SK-N-SH treated with all-trans-retinoic acid at 6 μM for 48 hours (cell line): ENCODE data around the gene MFAP1.
A peak's percentile ranks its signal among the peaks of the same experiment; 100 is the strongest.
"Not testable (repeated sequence)": the region's sequence is repeated elsewhere in the genome, so short reads cannot be mapped to it uniquely, and the experiment has no call there.

Experiments
- ATAC-seq: fragments of 200-7000 bp; cut with Tn5 transposase; 3 replicates; pipeline ENCODE4 v1.9.1; 2020; ENCODE audit warnings: mild to moderate bottlenecking, moderate library complexity
- ARNTL ChIP-seq: fragments of 450-650 bp; formaldehyde crosslinking; IDR thresholded peaks from 2 replicates; pipeline ENCODE4 v1.5.0; 2020; ENCODE audit warnings: low read depth, mild to moderate bottlenecking, moderate library complexity, borderline replicate concordance
- BACH2 ChIP-seq: fragments of 250-450 bp; sonication (Bioruptor Pico); IDR thresholded peaks from 2 replicates; pipeline ENCODE4 v1.9.0; 2021; ENCODE audit warnings: mild to moderate bottlenecking, borderline replicate concordance
- CSDC2 ChIP-seq: fragments of 250-450 bp; sonication (Bioruptor Pico); IDR thresholded peaks from 2 replicates; pipeline ENCODE4 v1.5.0; 2020; ENCODE audit warnings: mild to moderate bottlenecking, moderate library complexity
- CSRNP3 ChIP-seq: fragments of 250-450 bp; sonication (Bioruptor Pico); IDR thresholded peaks from 2 replicates; pipeline ENCODE4 v1.5.1; 2021; ENCODE audit warnings: mild to moderate bottlenecking, moderate library complexity
- GLIS3 ChIP-seq: fragments of 250-450 bp; sonication (Bioruptor Pico); IDR thresholded peaks from 2 replicates; pipeline ENCODE4 v1.5.0; 2020; ENCODE audit warnings: mild to moderate bottlenecking, moderate library complexity
- ISL1 ChIP-seq: fragments of 250-450 bp; sonication (Bioruptor Pico); IDR thresholded peaks from 2 replicates; pipeline ENCODE4 v2.1.2; 2022; ENCODE audit warnings: mild to moderate bottlenecking, moderate library complexity
- OSR1 ChIP-seq: fragments of 250-450 bp; sonication (Bioruptor Pico); IDR thresholded peaks from 2 replicates; pipeline ENCODE4 v1.8.0; 2022; ENCODE audit warnings: moderate library complexity, mild to moderate bottlenecking, inconsistent platforms
- PATZ1 ChIP-seq: fragments of 250-450 bp; sonication (Bioruptor Pico); IDR thresholded peaks from 2 replicates; pipeline ENCODE4 v1.8.0; 2020; ENCODE audit warnings: mild to moderate bottlenecking, moderate library complexity, borderline replicate concordance
- POU6F1 ChIP-seq: fragments of 250-450 bp; sonication (Bioruptor Pico); IDR thresholded peaks from 2 replicates; pipeline ENCODE4 v1.8.0; 2021; ENCODE audit warnings: low read depth, mild to moderate bottlenecking, moderate library complexity, borderline replicate concordance
- PPARA ChIP-seq: fragments of 250-450 bp; sonication (Bioruptor Pico); IDR thresholded peaks from 2 replicates; pipeline ENCODE4 v1.5.0; 2020; ENCODE audit warnings: mild to moderate bottlenecking, borderline replicate concordance
- RARB ChIP-seq: fragments of 250-450 bp; sonication (Bioruptor Pico); IDR thresholded peaks from 2 replicates; pipeline ENCODE4 v1.8.0; 2021; ENCODE audit warnings: mild to moderate bottlenecking, moderate library complexity
- SNAI2 ChIP-seq: fragments of 250-450 bp; sonication (Bioruptor Pico); IDR thresholded peaks from 2 replicates; pipeline ENCODE4 v1.5.0; 2020; ENCODE audit warnings: mild to moderate bottlenecking, moderate library complexity
- TCF4 ChIP-seq: fragments of 250-450 bp; sonication (Bioruptor Pico); IDR thresholded peaks from 2 replicates; pipeline ENCODE4 v1.8.0; 2021; ENCODE audit warnings: mild to moderate bottlenecking, moderate library complexity, borderline replicate concordance
- TOX ChIP-seq: fragments of 250-450 bp; sonication (Bioruptor Pico); IDR thresholded peaks from 2 replicates; pipeline ENCODE4 v1.8.0; 2021; ENCODE audit warnings: mild to moderate bottlenecking, moderate library complexity, borderline replicate concordance
- TSHZ2 ChIP-seq: fragments of 250-450 bp; sonication (Bioruptor Pico); IDR thresholded peaks from 2 replicates; pipeline ENCODE4 v1.5.0; 2020; ENCODE audit warnings: mild to moderate bottlenecking, moderate library complexity
- ZFP3 ChIP-seq: fragments of 250-450 bp; sonication (Bioruptor Pico); IDR thresholded peaks from 2 replicates; pipeline ENCODE4 v1.5.0; 2020; ENCODE audit warnings: mild to moderate bottlenecking, moderate library complexity
- ZFP30 ChIP-seq: fragments of 450-650 bp; formaldehyde crosslinking; IDR thresholded peaks from 2 replicates; pipeline ENCODE4 v1.5.0; 2022; ENCODE audit warnings: mild to moderate bottlenecking, moderate library complexity
- ZNF565 ChIP-seq: fragments of 450-650 bp; formaldehyde crosslinking; conservative IDR thresholded peaks from 2 replicates; pipeline ENCODE4 v1.5.0; 2020; ENCODE audit warnings: low read depth, mild to moderate bottlenecking, moderate library complexity
- ZNF70 ChIP-seq: fragments of 450-650 bp; formaldehyde crosslinking; IDR thresholded peaks from 2 replicates; pipeline ENCODE4 v1.5.0; 2020; ENCODE audit warnings: mild to moderate bottlenecking, moderate library complexity
- ZNF8 ChIP-seq: fragments of 450-650 bp; formaldehyde crosslinking; IDR thresholded peaks from 2 replicates; pipeline ENCODE4 v1.5.0; 2020; ENCODE audit warnings: mild to moderate bottlenecking, moderate library complexity

MFAP1 gene

GRCh38 chr15:43826508-43827341 is 2.2 kb upstream of the MFAP1 start, which contains the start of gene WDR76:
TSS of gene WDR76 (plus strand) at chr15:43827002. CDS start at chr15:43827033, 31 bp downstream.
- ATAC-seq = peak; percentile 81
- TF ChIP-seq PATZ1 (no peak), CSRNP3 (no peak), SNAI2 (CRISPR knock-in tag) (no peak), CSDC2 (CRISPR knock-in tag) (no peak), POU6F1 (CRISPR knock-in tag) (no peak), ISL1 (no peak), ZFP30 (no peak), ZNF565 (CRISPR knock-in tag) (no peak), ZNF70 (CRISPR knock-in tag) (no peak), ZFP3 (CRISPR knock-in tag) (no peak), TOX (CRISPR knock-in tag) (no peak), TCF4 (no peak)

GRCh38 chr15:43826029-43826507 is 1.6 kb upstream of the MFAP1 start:
- no peak for ATAC-seq

GRCh38 chr15:43825305-43825704 is 815 bp upstream of the MFAP1 start:
- ATAC-seq = not testable (repeated sequence)

More at GRCh38 chr15:43826029-43826507, 1.6 kb upstream of the MFAP1 start:
- TF ChIP-seq SNAI2 (CRISPR knock-in tag) (no peak), CSRNP3 (no peak), BACH2 (CRISPR knock-in tag) (no peak), ZNF8 (CRISPR knock-in tag) (no peak), PPARA (no peak), TSHZ2 (CRISPR knock-in tag) (no peak), RARB (no peak), ZNF565 (CRISPR knock-in tag) (no peak), TCF4 (no peak), TOX (CRISPR knock-in tag) (no peak)

GRCh38 chr15:43821505-43821904 is 3.0 kb downstream of the MFAP1 start:
- ATAC-seq = no peak
- TF ChIP-seq OSR1 (CRISPR knock-in tag) = no peak
- no peak for TF ChIP-seq GLIS3
- no peak for TF ChIP-seq TCF4
- TF ChIP-seq ZFP30 = no peak
- no peak for TF ChIP-seq CSDC2 (CRISPR knock-in tag)
- TF ChIP-seq POU6F1 (CRISPR knock-in tag) = no peak
- TF ChIP-seq PPARA = no peak
- no peak for TF ChIP-seq PATZ1
- no peak for TF ChIP-seq RARB
- TF ChIP-seq ARNTL (CRISPR knock-in tag) = no peak
